CD8-positive, alpha-beta memory T cell (primary cell): Measurements from ENCODE around the gene DHX57. TPM values are rescaled to one million over a fixed set of nuclear protein-coding genes. Genes with fewer than 3 reads are reported as not detected.
A peak's percentile ranks its signal among the peaks of the same experiment; 100 is the strongest.
"Not testable (repeated sequence)": the region's sequence is repeated elsewhere in the genome, so short reads cannot be mapped to it uniquely, and the experiment has no call there.

Experiments used
- CTCF ChIA-PET: fragments of 350-600 bp; sonication (Branson Sonifier 250); formaldehyde crosslinking; loops from one replicate; lab custom pipeline; 2021; ENCODE audit warnings: antibody characterized with exemption; lab: Charles Lee
- POLR2A ChIA-PET: fragments of 350-600 bp; sonication (Branson Sonifier 250); formaldehyde crosslinking; loops from one replicate; lab custom pipeline; 2021; ENCODE audit warnings: antibody characterized with exemption; lab: Charles Lee
- DNase-seq, 5 donors: peaks; one replicate each; pipeline versions ENCODE4 v3.0.0 to v3.0.0-alpha.2; 2020 to 2022; ENCODE audit warnings: mixed read lengths in 1 of 5
- H3K27ac ChIP-seq: one replicate; pipeline ENCODE4 v1.7.0; 2013; ENCODE audit warnings: low read depth, mild to moderate bottlenecking, low read length, moderate library complexity
- H3K27me3 ChIP-seq: 2 replicates; pipeline ENCODE4 v1.7.0; 2013; ENCODE audit warnings: low read length, mild to moderate bottlenecking; ENCODE audit not compliant: insufficient read depth, poor library complexity, severe bottlenecking
- H3K36me3 ChIP-seq: 2 replicates; pipeline ENCODE4 v1.7.0; 2013; ENCODE audit warnings: mild to moderate bottlenecking, low read length, moderate library complexity; ENCODE audit not compliant: insufficient read depth
- H3K4me1 ChIP-seq: 2 replicates; pipeline ENCODE4 v1.7.0; 2013; ENCODE audit warnings: mild to moderate bottlenecking, low read length, moderate library complexity; ENCODE audit not compliant: insufficient read depth
- H3K4me3 ChIP-seq: 2 replicates; pipeline ENCODE4 v1.7.0; 2013; ENCODE audit warnings: mild to moderate bottlenecking, low read length
- H3K9me3 ChIP-seq: 2 replicates; pipeline ENCODE4 v1.7.0; 2013; ENCODE audit warnings: mild to moderate bottlenecking, low read length
- H3K27ac Mint-ChIP-seq, 8 donors: one replicate each; pipeline ENCODE4 v1.8.0; 2020 to 2021; ENCODE audit warnings: mixed read lengths in 8 of 8, mild to moderate bottlenecking in 6 of 8, inconsistent platforms in 3 of 8, moderate library complexity in 3 of 8
- H3K27me3 Mint-ChIP-seq, 2 donors: one replicate each; pipeline ENCODE4 v1.8.0; 2020 to 2021; ENCODE audit warnings: mixed read lengths in 2 of 2, mild to moderate bottlenecking in 1 of 2, moderate library complexity in 1 of 2
- H3K36me3 Mint-ChIP-seq, 3 donors: one replicate each; pipeline ENCODE4 v1.8.0; 2020 to 2021; ENCODE audit warnings: mixed read lengths in 3 of 3, inconsistent platforms in 1 of 3, mild to moderate bottlenecking in 1 of 3
- H3K4me1 Mint-ChIP-seq, 3 donors: one replicate each; pipeline ENCODE4 v1.8.0; 2020 to 2021; ENCODE audit warnings: mixed read lengths in 3 of 3, inconsistent platforms in 1 of 3, mild to moderate bottlenecking in 1 of 3
- H3K4me3 Mint-ChIP-seq, 7 donors: one replicate each; pipeline ENCODE4 v1.8.0; 2020 to 2021; ENCODE audit warnings: mixed read lengths in 7 of 7, mild to moderate bottlenecking in 6 of 7, moderate library complexity in 4 of 7, inconsistent platforms in 2 of 7
- H3K9me3 Mint-ChIP-seq, 5 donors: one replicate each; pipeline ENCODE4 v1.8.0; 2020 to 2022; ENCODE audit warnings: mixed read lengths in 5 of 5, mild to moderate bottlenecking in 3 of 5, moderate library complexity in 2 of 5, inconsistent platforms in 1 of 5
- polyA plus RNA-seq: library from polyadenylated mRNA; unstranded; fragments of 300-500 nt; fragmentation: Illumina TruSeq; gene quantifications from one replicate; pipeline ENCODE4 v1.2.3, GENCODE V29; 2021
- total RNA-seq, 2 experiments: library from RNA; stranded (reverse); gene quantifications; one replicate each; pipeline ENCODE4 v1.2.3, GENCODE V29; 2021

DHX57 gene
- total and polyA plus RNA-seq, 3 experiments from 2014 or later = 7.1 to 21.3 (median 20.1) TPM

- peaks cover 0 to 42% (median 8%) of the 10 kb centered on the region in 3 donors for H3K36me3 Mint-ChIP-seq
- Histone ChIP-seq H3K27me3 (no peaks in the 10 kb centered on the region), H3K27ac (no peak overlapping the region), H3K4me1 (no peaks in the 10 kb centered on the region), H3K36me3 (no peaks in the 10 kb centered on the region), H3K4me3 (no peak overlapping the region), H3K9me3 (no peaks in the 10 kb centered on the region)
- no peak overlapping the region for H3K4me3 Mint-ChIP-seq
- no peaks in the 10 kb centered on the region for H3K27me3 Mint-ChIP-seq
- no peak overlapping the region for H3K27ac Mint-ChIP-seq
- ChIA-PET POLR2A (no interaction called here), CTCF (no interaction called here)
- no peaks in the 10 kb centered on the region for H3K9me3 Mint-ChIP-seq
- DNase-seq = no peak
- H3K4me1 Mint-ChIP-seq = no peaks in the 10 kb centered on the region
These were observed 45.8 kb downstream of the DHX57 start for GRCh38 chr2:38829971-38830370.

- no peak for DNase-seq
- Histone ChIP-seq H3K27me3 (no peaks in the 10 kb centered on the region), H3K36me3 (no peaks in the 10 kb centered on the region), H3K27ac (no peak overlapping the region), H3K4me3 (no peak overlapping the region), H3K4me1 (no peaks in the 10 kb centered on the region), H3K9me3 (no peaks in the 10 kb centered on the region)
- H3K4me3 Mint-ChIP-seq = no peak overlapping the region
- H3K9me3 Mint-ChIP-seq = no peaks in the 10 kb centered on the region
- ChIA-PET CTCF (interaction anchor here (0.6 to 0.7 kb wide), 2 partner anchors 87 to 292 kb away, joined by 3 read pairs; no protein-coding TSS in a partner anchor), POLR2A (interaction anchor here (0.7 kb wide), 1 partner anchor 287 kb away, joined by 3 read pairs; no protein-coding TSS in a partner anchor)
- peaks cover 7 to 47% (median 13%) of the 10 kb centered on the region in 3 donors for H3K36me3 Mint-ChIP-seq
- no peaks in the 10 kb centered on the region for H3K4me1 Mint-ChIP-seq
- H3K27ac Mint-ChIP-seq = no peak overlapping the region
- no peaks in the 10 kb centered on the region for H3K27me3 Mint-ChIP-seq
These were observed 47.3 kb downstream of the DHX57 start for GRCh38 chr2:38828460-38828859.

GRCh38 chr2:38827539-38828145 lies 48.1 kb downstream of the DHX57 start:
- H3K36me3 ChIP-seq, H3K4me3 ChIP-seq, H3K27me3 ChIP-seq, H3K4me1 ChIP-seq, POLR2A ChIA-PET, H3K4me1 Mint-ChIP-seq, H3K9me3 ChIP-seq, H3K27ac Mint-ChIP-seq, H3K4me3 Mint-ChIP-seq, H3K27me3 Mint-ChIP-seq, H3K9me3 Mint-ChIP-seq, CTCF ChIA-PET, DNase-seq: not testable (repeated sequence)
- H3K27ac ChIP-seq = peak overlapping the region; percentile 25
- peaks cover 13 to 52% (median 19%) of the 10 kb centered on the region in 3 donors for H3K36me3 Mint-ChIP-seq

GRCh38 chr2:38825956-38826355 lies 49.8 kb downstream of the DHX57 start:
- no peaks in the 10 kb centered on the region for H3K27me3 ChIP-seq
- Mint-ChIP-seq H3K4me1 (no peaks in the 10 kb centered on the region), H3K36me3 (peaks cover 17 to 56% (median 25%) of the 10 kb centered on the region in 3 donors), H3K27me3 (no peaks in the 10 kb centered on the region), H3K27ac (no peak overlapping the region), H3K4me3 (no peak overlapping the region), H3K9me3 (no peaks in the 10 kb centered on the region)
- no peaks in the 10 kb centered on the region for H3K4me1 ChIP-seq
- H3K27ac ChIP-seq = no peak overlapping the region
- H3K9me3 ChIP-seq = no peaks in the 10 kb centered on the region
- no peak overlapping the region for H3K4me3 ChIP-seq
- POLR2A ChIA-PET = no interaction called here
- CTCF ChIA-PET = interaction anchor here (0.9 kb wide), 1 partner anchor 14 kb away, joined by 3 read pairs; no protein-coding TSS in a partner anchor
- peaks cover 7% of the 10 kb centered on the region for H3K36me3 ChIP-seq
- DNase-seq = no peak

GRCh38 chr2:38824906-38825305 lies 50.8 kb downstream of the DHX57 start:
- Mint-ChIP-seq H3K27me3 (no peaks in the 10 kb centered on the region), H3K27ac (no peak overlapping the region), H3K4me1 (no peaks in the 10 kb centered on the region), H3K4me3 (no peak overlapping the region), H3K9me3 (no peaks in the 10 kb centered on the region), H3K36me3 (peaks cover 19 to 57% (median 26%) of the 10 kb centered on the region in 3 donors)
- ChIA-PET CTCF (interaction anchor here (0.9 kb wide), 1 partner anchor 15 kb away, joined by 3 read pairs; no protein-coding TSS in a partner anchor), POLR2A (no interaction called here)
- DNase-seq = no peak
- Histone ChIP-seq H3K4me3 (no peak overlapping the region), H3K36me3 (peaks cover 7% of the 10 kb centered on the region), H3K4me1 (no peaks in the 10 kb centered on the region), H3K27me3 (no peaks in the 10 kb centered on the region), H3K9me3 (no peaks in the 10 kb centered on the region), H3K27ac (no peak overlapping the region)

- H3K27ac ChIP-seq = no peak overlapping the region
- H3K9me3 ChIP-seq = no peaks in the 10 kb centered on the region
- ChIA-PET CTCF (no interaction called here), POLR2A (no interaction called here)
- Mint-ChIP-seq H3K9me3 (no peaks in the 10 kb centered on the region), H3K27ac (no peak overlapping the region), H3K27me3 (no peaks in the 10 kb centered on the region), H3K36me3 (peaks cover 23 to 68% (median 31%) of the 10 kb centered on the region in 3 donors), H3K4me3 (no peak overlapping the region), H3K4me1 (no peaks in the 10 kb centered on the region)
- no peak overlapping the region for H3K4me3 ChIP-seq
- no peaks in the 10 kb centered on the region for H3K4me1 ChIP-seq
- peaks cover 13% of the 10 kb centered on the region for H3K36me3 ChIP-seq
- DNase-seq = no peak
- no peaks in the 10 kb centered on the region for H3K27me3 ChIP-seq
These were observed 52.3 kb downstream of the DHX57 start for GRCh38 chr2:38823386-38823785.

GRCh38 chr2:38818565-38818964 lies 57.2 kb downstream of the DHX57 start:
- Mint-ChIP-seq H3K4me3 (no peak overlapping the region), H3K27me3 (no peaks in the 10 kb centered on the region), H3K4me1 (no peaks in the 10 kb centered on the region), H3K36me3 (peaks cover 17 to 70% (median 25%) of the 10 kb centered on the region in 3 donors), H3K9me3 (no peaks in the 10 kb centered on the region), H3K27ac (no peak overlapping the region)
- H3K4me1 ChIP-seq = no peaks in the 10 kb centered on the region
- no peak overlapping the region for H3K4me3 ChIP-seq
- no peaks in the 10 kb centered on the region for H3K27me3 ChIP-seq
- no peaks in the 10 kb centered on the region for H3K9me3 ChIP-seq
- CTCF ChIA-PET = interaction anchor here (0.8 kb wide), 1 partner anchor 503 kb away, joined by 3 read pairs; no protein-coding TSS in a partner anchor
- peaks cover 29% of the 10 kb centered on the region for H3K36me3 ChIP-seq
- no peak for DNase-seq
- H3K27ac ChIP-seq = no peak overlapping the region
- POLR2A ChIA-PET = no interaction called here

GRCh38 chr2:38815936-38816335 lies 59.8 kb downstream of the DHX57 start:
- peaks cover 22% of the 10 kb centered on the region for H3K36me3 ChIP-seq
- Mint-ChIP-seq H3K27me3 (no peaks in the 10 kb centered on the region), H3K4me1 (no peaks in the 10 kb centered on the region), H3K9me3 (no peaks in the 10 kb centered on the region), H3K36me3 (peaks cover 6 to 69% (median 19%) of the 10 kb centered on the region in 3 donors), H3K27ac (peak overlapping the region in 1 of 8 donors; percentile 65), H3K4me3 (no peak overlapping the region)
- CTCF ChIA-PET = no interaction called here
- no peak overlapping the region for H3K4me3 ChIP-seq
- POLR2A ChIA-PET = no interaction called here
- H3K27ac ChIP-seq = no peak overlapping the region
- H3K4me1 ChIP-seq = no peaks in the 10 kb centered on the region
- no peaks in the 10 kb centered on the region for H3K27me3 ChIP-seq
- no peaks in the 10 kb centered on the region for H3K9me3 ChIP-seq
- DNase-seq = no peak
